NCI-H146 treated with DMSO at 0.1 percent for 48 hours (cell line): ENCODE results near the gene C1QA.
A peak's percentile ranks its signal among the peaks of the same experiment; 100 is the strongest.
"Not testable (repeated sequence)": the region's sequence is repeated elsewhere in the genome, so short reads cannot be mapped to it uniquely, and the experiment has no call there.

Experiments used
- DNase-seq: peaks from one replicate; lab custom pipeline; 2025; ENCODE audit not compliant: unreplicated experiment; lab: John Stamatoyannopoulos, UW

Gene C1QA

GRCh38 chr1:22671999-22672398, 35.6 kb downstream of the C1QA start:
- no peak for DNase-seq

- DNase-seq = peak; percentile 15
These were observed 37.3 kb downstream of the C1QA start for GRCh38 chr1:22673486-22674409.

GRCh38 chr1:22674410-22674749, 38.0 kb downstream of the C1QA start:
- no peak for DNase-seq

GRCh38 chr1:22676151-22676550, 39.7 kb downstream of the C1QA start:
- not testable (repeated sequence) for DNase-seq

GRCh38 chr1:22676916-22677583, 40.6 kb downstream of the C1QA start:
- DNase-seq = peak; percentile 23

GRCh38 chr1:22677931-22678896, 41.8 kb downstream of the C1QA start:
- DNase-seq = no peak

GRCh38 chr1:22680726-22681125, 44.3 kb downstream of the C1QA start:
- no peak for DNase-seq

GRCh38 chr1:22681556-22682276, 45.3 kb downstream of the C1QA start:
- DNase-seq = no peak

- DNase-seq = no peak
These were observed 47.1 kb downstream of the C1QA start for GRCh38 chr1:22683547-22683946.

- DNase-seq = no peak
These were observed 49.2 kb downstream of the C1QA start for GRCh38 chr1:22685591-22686059.

- DNase-seq = no peak
These were observed 50.8 kb downstream of the C1QA start for GRCh38 chr1:22687191-22687590.

- DNase-seq = no peak
These were observed 52.0 kb downstream of the C1QA start for GRCh38 chr1:22688466-22688865.
